ENCODE results near the gene ARCN1. TPM values are rescaled to one million over a fixed set of nuclear protein-coding genes. Genes with fewer than 3 reads are reported as not detected.

ARCN1 gene
- polyA plus RNA-seq, 1 donor from 2014 or later, result 97.5 TPM

GRCh38 chr11:118618115-118618990 lies 46.1 kb downstream of the ARCN1 start:
- Mint-ChIP-seq H3K36me3 (no peaks in the 10 kb centered on the region), H3K4me1 (peaks cover 0 to 5% (median 1%) of the 10 kb centered on the region in 3 donors), H3K9me3 (no peaks in the 10 kb centered on the region), H3K27me3 (peaks cover 26% of the 10 kb centered on the region), H3K4me3 (no peak overlapping the region), H3K27ac (no peak overlapping the region)

DNA sequence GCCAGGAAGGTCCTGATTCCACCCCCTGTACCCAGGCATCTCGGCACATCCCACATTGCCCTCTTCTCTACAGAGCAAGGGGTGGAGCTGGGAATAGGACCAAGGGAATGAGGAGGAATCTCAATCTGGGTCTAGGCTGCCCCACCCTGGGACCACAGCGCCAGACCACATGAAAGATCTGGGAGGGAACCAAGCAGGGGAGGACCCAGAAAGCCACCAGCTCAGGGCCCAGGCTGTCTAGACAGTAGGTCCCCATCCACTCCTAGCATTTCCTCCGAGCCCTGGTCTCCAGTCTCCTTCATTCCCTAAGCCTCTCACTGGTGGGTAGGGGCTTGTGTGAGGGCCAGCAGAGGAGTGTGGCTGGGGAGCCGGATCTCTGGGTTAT lies 46.8 kb downstream of the ARCN1 start:
- Mint-ChIP-seq H3K9me3 (no peaks in the 10 kb centered on the region), H3K4me1 (peaks cover 0 to 5% (median 1%) of the 10 kb centered on the region in 3 donors), H3K36me3 (no peaks in the 10 kb centered on the region), H3K4me3 (no peak overlapping the region), H3K27me3 (peaks cover 26% of the 10 kb centered on the region), H3K27ac (no peak overlapping the region)

- Mint-ChIP-seq H3K27ac (peak overlapping the region in 1 of 3 donors; percentile 36), H3K4me1 (peaks cover 0 to 5% (median 1%) of the 10 kb centered on the region in 3 donors), H3K27me3 (peaks cover 25% of the 10 kb centered on the region)
Observed at GRCh38 chr11:118619444-118620197, 47.4 kb downstream of the ARCN1 start.

DNA sequence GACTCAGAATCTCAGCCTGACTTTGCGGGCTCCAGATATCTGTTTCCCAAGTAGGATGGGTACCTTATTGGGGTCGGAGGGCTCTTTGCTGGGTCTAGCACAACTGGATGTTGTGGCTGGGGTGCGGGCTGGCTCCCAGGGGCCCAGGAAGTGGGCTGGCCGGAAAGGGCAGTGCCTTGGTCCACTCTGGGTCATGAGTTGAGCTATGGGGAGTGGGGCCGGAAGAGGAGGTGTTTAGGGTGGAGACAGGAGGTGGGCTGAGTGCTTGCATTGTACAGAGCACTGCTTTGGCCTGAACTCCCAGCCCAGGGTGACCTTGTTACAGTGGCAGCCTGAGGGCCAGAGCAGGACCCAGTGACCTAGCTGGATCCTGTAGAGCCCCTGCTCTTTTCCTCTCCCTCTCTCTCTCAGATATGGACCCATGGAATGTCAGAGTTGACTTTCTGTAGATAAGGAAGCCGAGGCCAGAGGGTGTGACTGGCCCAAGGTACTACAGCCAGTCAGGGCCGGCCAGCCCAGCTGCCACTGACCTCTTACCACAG lies 48.4 kb downstream of the ARCN1 start:
- Mint-ChIP-seq H3K27ac (peak overlapping the region in 1 of 3 donors; percentile 87), H3K27me3 (peaks cover 24% of the 10 kb centered on the region), H3K36me3 (no peaks in the 10 kb centered on the region), H3K9me3 (no peaks in the 10 kb centered on the region), H3K4me1 (peaks cover 0 to 5% (median 1%) of the 10 kb centered on the region in 3 donors), H3K4me3 (peak overlapping the region in 2 of 4 donors; percentile 84 to 87)

More at GRCh38 chr11:118619444-118620197, 47.4 kb downstream of the ARCN1 start:
- no peaks in the 10 kb centered on the region for H3K9me3 Mint-ChIP-seq
- no peaks in the 10 kb centered on the region for H3K36me3 Mint-ChIP-seq
- no peak overlapping the region for H3K4me3 Mint-ChIP-seq

DNA sequence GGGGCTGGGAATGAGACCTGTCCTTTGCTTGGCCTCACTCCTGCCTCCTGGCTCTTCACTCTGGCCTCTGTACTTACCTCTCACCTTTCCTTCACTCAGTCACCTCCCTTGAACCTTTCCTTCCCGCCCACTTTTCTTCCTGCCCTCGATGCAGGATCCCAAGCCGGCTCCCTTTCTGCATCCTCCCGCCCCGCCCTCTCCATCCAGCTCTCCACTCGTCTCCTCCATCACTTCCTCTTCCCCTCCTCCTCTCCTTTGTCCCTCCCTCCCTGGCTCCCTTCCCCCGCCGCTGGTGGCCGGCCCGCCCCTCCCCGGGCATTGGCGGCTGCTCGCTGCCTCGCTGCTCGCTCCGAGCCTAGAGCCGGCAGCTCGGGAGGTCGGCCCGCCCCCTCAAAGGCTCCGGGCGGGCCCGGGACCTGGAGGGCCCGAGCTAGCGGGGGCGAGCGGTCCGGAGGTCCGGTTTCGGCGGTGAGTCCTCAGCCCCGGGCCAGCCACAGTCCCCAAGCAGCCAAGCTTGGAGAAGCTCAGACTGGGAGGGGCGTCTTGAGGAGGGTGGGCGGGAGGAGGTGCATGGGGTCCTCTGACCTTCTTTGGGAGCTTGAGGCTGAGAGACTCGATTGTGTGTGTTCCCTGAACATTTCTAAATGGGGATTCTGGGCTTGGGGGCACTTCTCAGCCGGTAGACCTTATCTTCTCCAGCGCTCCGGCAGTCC lies 49.0 kb downstream of the ARCN1 start:
- peak overlapping the region in 1 of 3 donors; percentile 87 for H3K27ac Mint-ChIP-seq
- no peaks in the 10 kb centered on the region for H3K36me3 Mint-ChIP-seq
- H3K4me1 Mint-ChIP-seq, result peaks cover 0 to 5% (median 1%) of the 10 kb centered on the region in 3 donors
- H3K4me3 Mint-ChIP-seq, result peak overlapping the region in 3 of 4 donors; percentile 50 to 87 (median 84)
- peaks cover 24% of the 10 kb centered on the region for H3K27me3 Mint-ChIP-seq
- no peaks in the 10 kb centered on the region for H3K9me3 Mint-ChIP-seq

- Mint-ChIP-seq H3K27ac (no peak overlapping the region), H3K36me3 (no peaks in the 10 kb centered on the region), H3K27me3 (peaks cover 24% of the 10 kb centered on the region), H3K9me3 (no peaks in the 10 kb centered on the region), H3K4me1 (peaks cover 0 to 5% (median 1%) of the 10 kb centered on the region in 3 donors), H3K4me3 (peak overlapping the region in 2 of 4 donors; percentile 78 to 83)
Observed at GRCh38 chr11:118621784-118622375, 49.7 kb downstream of the ARCN1 start.

- peaks cover 0 to 5% (median 1%) of the 10 kb centered on the region in 3 donors for H3K4me1 Mint-ChIP-seq
- H3K27me3 Mint-ChIP-seq, result peaks cover 24% of the 10 kb centered on the region
- H3K4me3 Mint-ChIP-seq, result peak overlapping the region in 1 of 4 donors; percentile 47
- no peaks in the 10 kb centered on the region for H3K9me3 Mint-ChIP-seq
- no peaks in the 10 kb centered on the region for H3K36me3 Mint-ChIP-seq
- H3K27ac Mint-ChIP-seq, result no peak overlapping the region
Observed at GRCh38 chr11:118622376-118623268, 50.4 kb downstream of the ARCN1 start.

- Mint-ChIP-seq H3K4me3 (peak overlapping the region in 1 of 4 donors; percentile 9), H3K9me3 (no peaks in the 10 kb centered on the region), H3K27me3 (peaks cover 22% of the 10 kb centered on the region), H3K36me3 (no peaks in the 10 kb centered on the region), H3K27ac (no peak overlapping the region), H3K4me1 (peaks cover 0 to 5% (median 1%) of the 10 kb centered on the region in 3 donors)
Observed at GRCh38 chr11:118623269-118623655, 51.1 kb downstream of the ARCN1 start.

DNA sequence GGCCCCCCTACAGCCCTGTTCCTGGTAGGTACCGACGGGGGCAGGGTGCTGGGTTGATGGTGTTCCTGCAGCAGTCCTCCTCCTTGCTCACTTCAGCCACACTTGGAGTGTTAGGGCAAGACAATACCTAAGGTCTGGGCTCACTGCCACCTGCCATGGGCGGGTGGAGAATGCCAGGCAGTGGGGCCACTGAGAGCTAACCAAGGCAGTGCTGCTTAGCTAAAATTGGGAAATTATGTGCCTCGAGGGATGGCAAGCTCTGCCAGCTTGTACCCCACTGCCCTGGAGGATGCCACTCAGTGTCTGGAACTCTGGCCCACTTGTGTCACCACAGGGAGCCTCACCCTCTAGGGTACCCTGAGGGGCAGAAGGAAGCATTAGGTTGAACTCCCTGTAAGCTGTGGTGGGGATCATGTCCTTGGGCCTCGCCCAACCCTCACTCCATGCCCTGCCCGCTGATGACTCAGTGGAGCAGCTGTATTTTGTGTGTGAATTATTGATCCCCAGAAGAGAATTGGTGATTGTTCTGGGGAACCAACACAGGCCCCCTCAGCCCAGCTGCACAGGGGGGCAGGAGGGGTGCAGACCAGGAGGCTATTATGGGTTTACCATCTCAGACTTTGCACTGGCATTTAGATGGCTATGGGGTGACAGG lies 53.0 kb downstream of the ARCN1 start:
- Mint-ChIP-seq H3K4me3 (no peak overlapping the region), H3K27me3 (peaks cover 12% of the 10 kb centered on the region), H3K9me3 (no peaks in the 10 kb centered on the region), H3K4me1 (peaks cover 0 to 5% (median 0%) of the 10 kb centered on the region in 3 donors), H3K36me3 (no peaks in the 10 kb centered on the region), H3K27ac (no peak overlapping the region)

DNA sequence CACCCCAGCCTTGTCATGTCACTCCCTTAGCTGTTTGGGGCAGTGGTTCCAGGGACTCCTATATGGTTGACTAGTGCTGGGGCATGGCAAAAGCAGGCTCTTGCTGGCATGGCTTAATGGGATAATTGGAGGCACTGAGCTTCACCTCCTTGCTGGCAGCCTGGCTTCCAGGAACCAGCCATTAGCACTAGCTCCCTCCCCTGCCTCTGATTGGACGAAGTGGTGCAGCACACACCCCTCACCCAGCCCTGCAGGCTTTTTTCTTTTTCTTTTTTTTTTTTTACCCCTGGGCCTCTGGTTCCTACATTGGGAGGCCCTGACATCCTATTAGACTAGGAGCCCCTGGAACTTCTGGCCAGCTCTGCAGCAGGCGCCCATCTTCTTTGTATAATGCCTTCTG lies 53.8 kb downstream of the ARCN1 start:
- peaks cover 0 to 4% (median 0%) of the 10 kb centered on the region in 3 donors for H3K4me1 Mint-ChIP-seq
- no peak overlapping the region for H3K4me3 Mint-ChIP-seq
- H3K9me3 Mint-ChIP-seq, result no peaks in the 10 kb centered on the region
- H3K27me3 Mint-ChIP-seq, result peaks cover 7% of the 10 kb centered on the region
- H3K27ac Mint-ChIP-seq, result no peak overlapping the region
- no peaks in the 10 kb centered on the region for H3K36me3 Mint-ChIP-seq

- Mint-ChIP-seq H3K9me3 (no peaks in the 10 kb centered on the region), H3K27me3 (no peaks in the 10 kb centered on the region), H3K4me1 (no peaks in the 10 kb centered on the region), H3K4me3 (no peak overlapping the region), H3K27ac (no peak overlapping the region), H3K36me3 (no peaks in the 10 kb centered on the region)
Observed at GRCh38 chr11:118627566-118627965, 55.4 kb downstream of the ARCN1 start.

GRCh38 chr11:118628031-118628430 lies 55.8 kb downstream of the ARCN1 start:
- H3K27ac Mint-ChIP-seq, result no peak overlapping the region
- peaks cover 3% of the 10 kb centered on the region for H3K27me3 Mint-ChIP-seq
- H3K9me3 Mint-ChIP-seq, result no peaks in the 10 kb centered on the region
- no peaks in the 10 kb centered on the region for H3K36me3 Mint-ChIP-seq
- no peak overlapping the region for H3K4me3 Mint-ChIP-seq
- no peaks in the 10 kb centered on the region for H3K4me1 Mint-ChIP-seq

DNA sequence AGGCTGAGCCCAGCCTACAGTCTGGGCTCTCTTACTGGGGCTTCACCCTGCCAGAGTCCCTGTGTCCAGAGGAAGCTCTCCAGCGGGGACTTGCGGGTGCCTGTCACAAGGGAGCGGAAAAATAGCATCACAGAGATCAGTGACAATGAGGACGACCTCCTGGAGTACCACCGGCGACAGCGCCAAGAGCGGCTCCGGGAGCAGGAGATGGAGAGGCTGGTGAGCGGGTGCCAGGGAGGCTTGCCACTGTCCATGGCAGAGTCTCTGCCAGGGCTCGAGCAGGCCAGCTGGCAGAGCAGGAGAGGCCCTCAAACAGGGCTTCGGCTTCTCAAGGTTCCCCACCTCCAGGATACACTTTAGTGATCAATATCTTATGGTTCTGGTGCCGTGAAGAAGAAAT lies 56.2 kb downstream of the ARCN1 start:
- Mint-ChIP-seq H3K4me1 (no peaks in the 10 kb centered on the region), H3K9me3 (no peaks in the 10 kb centered on the region), H3K4me3 (no peak overlapping the region), H3K36me3 (no peaks in the 10 kb centered on the region), H3K27me3 (peaks cover 3% of the 10 kb centered on the region), H3K27ac (no peak overlapping the region)
